GM23338 (cell line): ENCODE results near the gene CAPN15.
A peak's percentile ranks its signal among the peaks of the same experiment; 100 is the strongest.

Experiments used
- CTCF ChIP-seq, 2 experiments: fragments of 200-600 bp in 1 of 2; sonication (generic) in 1 of 2; conservative IDR thresholded peaks; 2 replicates each; pipeline versions ENCODE4 v1.5.1 to v1.6.1; 2016 to 2017; ENCODE audit warnings: antibody characterized with exemption in 2 of 2, low read depth in 2 of 2, mild to moderate bottlenecking in 2 of 2, moderate library complexity in 1 of 2
- REST ChIP-seq: IDR thresholded peaks from one replicate; pipeline ENCODE4 v1.6.1; 2018; ENCODE audit warnings: antibody characterized with exemption; ENCODE audit not compliant: unreplicated experiment

- TF ChIP-seq CTCF (conservative IDR thresholded peaks at IDR 0.05; ENCODE audit: low read depth in 2 of 2) (peak; percentile 46 to 68), REST (no peak)
Observed at GRCh38 chr16:600781-601180, 73.3 kb downstream of the CAPN15 start.
